22Rv1 (cell line): Measurements from ENCODE around the gene P2RX2.

Experiments used
- CTCF ChIP-seq: fragments of 450-650 bp; IDR thresholded peaks from 2 replicates; pipeline ENCODE4 v1.5.1; 2017; ENCODE audit warnings: mild to moderate bottlenecking
- ZFX ChIP-seq: fragments of 450-650 bp; IDR thresholded peaks from 2 replicates; pipeline ENCODE4 v1.6.1; 2017; ENCODE audit warnings: antibody characterized with exemption, borderline replicate concordance

GRCh38 chr12:132572106-132572505, 46.5 kb upstream of the P2RX2 start:
- TF ChIP-seq CTCF (no peak), ZFX (no peak)
